Naive thymus-derived CD4-positive, alpha-beta T cell (primary cell): Measurements from ENCODE around the gene PCDHB10. TPM values are rescaled to one million over a fixed set of nuclear protein-coding genes. Genes with fewer than 3 reads are reported as not detected.

ENCODE experiments used
- polyA plus RNA-seq, 2 donors: library from polyadenylated mRNA; unstranded; fragments of 300-500 nt; fragmentation: Illumina TruSeq; gene quantifications; one replicate each; pipeline ENCODE4 v1.2.3, GENCODE V29; 2021
- total RNA-seq, 6 experiments: library from RNA in 5 of 6; stranded (reverse) in 5 of 6; gene quantifications; 1 replicate in 5 of 6; 2 replicates in 1 of 6; pipeline ENCODE4 v1.2.3 and lab custom pipeline; 2021 to 2026

PCDHB10 gene
- total and polyA plus RNA-seq, 7 experiments from 2014 or later = 0.12 TPM; not detected in 6

Other genes with a start within 250 kb of the PCDHB10 start
Only the 30 nearest of the 37 such genes appear.
- gene PCDHB1, start 141.0 kb upstream of the PCDHB10 start, total RNA-seq = not detected
- not detected for gene PCDHB1, start 141.0 kb upstream of the PCDHB10 start, polyA plus RNA-seq
- under 1 TPM in 4 of 5 experiments, not detected in 1; 0.34 to 0.97 (median 0.72) TPM for gene PCDHB2, start 97.7 kb upstream of the PCDHB10 start, total RNA-seq
- not detected for gene PCDHB2, start 97.7 kb upstream of the PCDHB10 start, polyA plus RNA-seq
- gene PCDHB3, start 91.9 kb upstream of the PCDHB10 start, total RNA-seq = not detected
- not detected for gene PCDHB3, start 91.9 kb upstream of the PCDHB10 start, polyA plus RNA-seq
- gene PCDHB4, start 70.5 kb upstream of the PCDHB10 start, total RNA-seq = under 1 TPM in 1 of 5 experiments, not detected in 4; 0.19 TPM
- gene PCDHB4, start 70.5 kb upstream of the PCDHB10 start, polyA plus RNA-seq = not detected
- under 1 TPM in 4 of 5 experiments, not detected in 1; 0.11 to 0.41 (median 0.33) TPM for gene PCDHB5, start 57.1 kb upstream of the PCDHB10 start, total RNA-seq
- not detected for gene PCDHB5, start 57.1 kb upstream of the PCDHB10 start, polyA plus RNA-seq
- not detected for gene PCDHB6, start 42.3 kb upstream of the PCDHB10 start, total RNA-seq
- gene PCDHB6, start 42.3 kb upstream of the PCDHB10 start, polyA plus RNA-seq = not detected
- not detected for gene PCDHB7, start 19.7 kb upstream of the PCDHB10 start, total RNA-seq
- gene PCDHB7, start 19.7 kb upstream of the PCDHB10 start, polyA plus RNA-seq = not detected
- not detected for gene PCDHB8, start 14.6 kb upstream of the PCDHB10 start, total RNA-seq
- not detected for gene PCDHB8, start 14.6 kb upstream of the PCDHB10 start, polyA plus RNA-seq
- under 1 TPM in 1 of 5 experiments, not detected in 4; 0.08 TPM for gene PCDHB16, start 10.0 kb upstream of the PCDHB10 start, total RNA-seq
- gene PCDHB16, start 10.0 kb upstream of the PCDHB10 start, polyA plus RNA-seq = not detected
- gene PCDHB9, start 5.2 kb upstream of the PCDHB10 start, total RNA-seq = 1 to 10 TPM in 1 of 5 experiments, not detected in 4; 1.2 TPM
- not detected for gene PCDHB9, start 5.2 kb upstream of the PCDHB10 start, polyA plus RNA-seq
- not detected for gene PCDHB11, start 7.3 kb downstream of the PCDHB10 start, total RNA-seq
- not detected for gene PCDHB11, start 7.3 kb downstream of the PCDHB10 start, polyA plus RNA-seq
- not detected for gene PCDHB12, start 16.4 kb downstream of the PCDHB10 start, total RNA-seq
- gene PCDHB12, start 16.4 kb downstream of the PCDHB10 start, polyA plus RNA-seq = not detected
- gene PCDHB13, start 21.6 kb downstream of the PCDHB10 start, total RNA-seq = under 1 TPM in 1 of 5 experiments, not detected in 4; 0.08 TPM
- gene PCDHB13, start 21.6 kb downstream of the PCDHB10 start, polyA plus RNA-seq = not detected
- not detected for gene PCDHB14, start 31.0 kb downstream of the PCDHB10 start, total RNA-seq
- gene PCDHB14, start 31.0 kb downstream of the PCDHB10 start, polyA plus RNA-seq = not detected
- under 1 TPM in 1 of 5 experiments, not detected in 4; 0.24 TPM for gene PCDHB15, start 53.0 kb downstream of the PCDHB10 start, total RNA-seq
- gene PCDHB15, start 53.0 kb downstream of the PCDHB10 start, polyA plus RNA-seq = not detected
- 1 to 10 TPM in 1 of 5 experiments, under 1 TPM in 4; 0.27 to 1.1 (median 0.41) TPM for gene SLC25A2, start 111.7 kb downstream of the PCDHB10 start, total RNA-seq
- under 1 TPM in 1 of 2 donors, not detected in 1; 0.34 TPM for gene SLC25A2, start 111.7 kb downstream of the PCDHB10 start, polyA plus RNA-seq
- gene TAF7, start 128.4 kb downstream of the PCDHB10 start, total RNA-seq = 100 to 1,000 TPM in 2 of 5 experiments, 10 to 100 TPM in 3; 64.5 to 115 (median 84.9) TPM
- gene TAF7, start 128.4 kb downstream of the PCDHB10 start, polyA plus RNA-seq = 100 to 1,000 TPM; 240 to 242 TPM
- under 1 TPM; 0.08 to 0.54 (median 0.17) TPM for gene PCDHGA1, start 138.2 kb downstream of the PCDHB10 start, total RNA-seq
- not detected for gene PCDHGA1, start 138.2 kb downstream of the PCDHB10 start, polyA plus RNA-seq
- gene PCDHGA2, start 146.4 kb downstream of the PCDHB10 start, total RNA-seq = under 1 TPM in 4 of 5 experiments, not detected in 1; 0.10 to 0.15 (median 0.11) TPM
- gene PCDHGA2, start 146.4 kb downstream of the PCDHB10 start, polyA plus RNA-seq = not detected
- gene PCDHGA3, start 151.5 kb downstream of the PCDHB10 start, total RNA-seq = under 1 TPM in 1 of 5 experiments, not detected in 4; 0.24 TPM
- not detected for gene PCDHGA3, start 151.5 kb downstream of the PCDHB10 start, polyA plus RNA-seq
- under 1 TPM in 1 of 5 experiments, not detected in 4; 0.24 TPM for gene PCDHGB1, start 157.7 kb downstream of the PCDHB10 start, total RNA-seq
- gene PCDHGB1, start 157.7 kb downstream of the PCDHB10 start, polyA plus RNA-seq = not detected
- gene PCDHGA4, start 162.7 kb downstream of the PCDHB10 start, total RNA-seq = under 1 TPM in 4 of 5 experiments, not detected in 1; 0.11 to 0.63 (median 0.18) TPM
- gene PCDHGA4, start 162.7 kb downstream of the PCDHB10 start, polyA plus RNA-seq = under 1 TPM in 1 of 2 donors, not detected in 1; 0.20 TPM
- 1 to 10 TPM in 1 of 5 experiments, under 1 TPM in 3, not detected in 1; 0.24 to 1.3 (median 0.36) TPM for gene PCDHGB2, start 167.6 kb downstream of the PCDHB10 start, total RNA-seq
- not detected for gene PCDHGB2, start 167.6 kb downstream of the PCDHB10 start, polyA plus RNA-seq
- under 1 TPM; 0.11 to 0.34 (median 0.24) TPM for gene PCDHGA5, start 171.8 kb downstream of the PCDHB10 start, total RNA-seq
- not detected for gene PCDHGA5, start 171.8 kb downstream of the PCDHB10 start, polyA plus RNA-seq
- under 1 TPM; 0.24 to 0.59 (median 0.43) TPM for gene PCDHGB3, start 177.9 kb downstream of the PCDHB10 start, total RNA-seq
- gene PCDHGB3, start 177.9 kb downstream of the PCDHB10 start, polyA plus RNA-seq = under 1 TPM in 1 of 2 donors, not detected in 1; 0.13 TPM
- under 1 TPM; 0.24 to 0.70 (median 0.35) TPM for gene PCDHGA6, start 181.5 kb downstream of the PCDHB10 start, total RNA-seq
- not detected for gene PCDHGA6, start 181.5 kb downstream of the PCDHB10 start, polyA plus RNA-seq
- gene PCDHGA7, start 190.4 kb downstream of the PCDHB10 start, total RNA-seq = under 1 TPM in 4 of 5 experiments, not detected in 1; 0.13 to 0.30 (median 0.19) TPM
- gene PCDHGA7, start 190.4 kb downstream of the PCDHB10 start, polyA plus RNA-seq = not detected
- gene PCDHGB4, start 195.3 kb downstream of the PCDHB10 start, total RNA-seq = under 1 TPM in 4 of 5 experiments, not detected in 1; 0.08 to 0.27 (median 0.24) TPM
- not detected for gene PCDHGB4, start 195.3 kb downstream of the PCDHB10 start, polyA plus RNA-seq
- under 1 TPM; 0.08 to 0.17 (median 0.13) TPM for gene PCDHGA8, start 200.3 kb downstream of the PCDHB10 start, total RNA-seq
- gene PCDHGA8, start 200.3 kb downstream of the PCDHB10 start, polyA plus RNA-seq = not detected
- under 1 TPM; 0.16 to 0.44 (median 0.42) TPM for gene PCDHGB5, start 205.6 kb downstream of the PCDHB10 start, total RNA-seq
- gene PCDHGB5, start 205.6 kb downstream of the PCDHB10 start, polyA plus RNA-seq = under 1 TPM; 0.09 to 0.49 TPM